Measurements from ENCODE around the gene BRI3BP.
"Not testable (repeated sequence)": the region's sequence is repeated elsewhere in the genome, so short reads cannot be mapped to it uniquely, and the experiment has no call there.

BRI3BP gene

DNA sequence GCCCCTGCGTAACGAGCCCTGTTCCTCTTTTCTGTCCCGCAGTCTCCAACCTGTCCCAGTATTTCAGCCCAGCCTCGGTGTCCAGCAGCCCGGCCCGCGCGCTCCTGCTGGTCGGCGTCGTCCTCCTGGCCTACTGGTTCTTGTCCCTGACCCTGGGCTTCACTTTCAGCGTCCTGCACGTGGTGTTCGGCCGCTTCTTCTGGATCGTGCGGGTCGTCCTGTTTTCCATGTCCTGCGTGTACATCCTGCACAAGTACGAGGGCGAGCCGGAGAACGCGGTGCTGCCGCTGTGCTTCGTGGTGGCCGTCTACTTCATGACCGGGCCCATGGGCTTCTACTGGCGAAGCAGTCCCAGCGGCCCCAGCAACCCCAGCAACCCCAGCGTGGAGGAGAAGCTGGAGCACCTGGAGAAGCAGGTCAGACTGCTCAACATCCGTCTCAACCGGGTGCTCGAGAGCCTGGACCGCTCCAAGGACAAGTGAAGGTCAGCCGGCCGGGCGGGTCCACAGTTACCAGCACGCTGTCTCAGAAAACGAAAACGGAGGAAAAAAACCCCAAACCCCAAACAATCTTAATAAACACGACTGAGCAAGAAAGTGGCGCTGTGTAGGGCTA is 31.6 kb downstream of the BRI3BP start:
- DNase-seq, result no peak

DNA sequence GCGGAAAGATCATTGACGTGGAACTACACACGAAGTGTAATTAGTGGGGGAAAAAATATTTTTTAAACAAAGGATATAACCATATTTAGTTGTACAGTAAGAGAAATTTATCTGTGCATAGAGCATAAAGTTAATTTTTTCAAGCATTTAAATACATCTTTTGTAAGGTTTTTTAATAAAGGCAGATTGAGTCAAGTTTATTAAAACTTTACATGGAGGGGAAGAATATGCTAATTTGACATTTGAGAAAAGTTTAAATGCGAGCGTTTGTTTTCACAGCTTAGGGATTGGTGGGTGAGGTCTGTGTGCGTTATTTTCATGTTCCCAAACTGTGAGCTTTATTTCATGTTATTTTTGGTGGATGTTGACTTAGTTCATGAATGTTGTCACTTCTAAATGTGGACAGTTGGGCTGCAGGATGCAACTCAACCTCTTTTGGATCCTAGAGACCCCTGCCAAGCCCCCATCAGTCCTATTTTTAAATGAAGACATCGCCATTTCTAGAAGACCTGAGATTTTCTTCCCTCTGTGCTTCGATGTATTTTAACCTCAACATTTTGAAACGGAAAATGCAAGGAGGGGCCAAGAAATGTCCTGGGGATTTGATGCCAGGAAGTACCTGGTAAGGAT is 32.3 kb downstream of the BRI3BP start:
- DNase-seq, result no peak

DNA sequence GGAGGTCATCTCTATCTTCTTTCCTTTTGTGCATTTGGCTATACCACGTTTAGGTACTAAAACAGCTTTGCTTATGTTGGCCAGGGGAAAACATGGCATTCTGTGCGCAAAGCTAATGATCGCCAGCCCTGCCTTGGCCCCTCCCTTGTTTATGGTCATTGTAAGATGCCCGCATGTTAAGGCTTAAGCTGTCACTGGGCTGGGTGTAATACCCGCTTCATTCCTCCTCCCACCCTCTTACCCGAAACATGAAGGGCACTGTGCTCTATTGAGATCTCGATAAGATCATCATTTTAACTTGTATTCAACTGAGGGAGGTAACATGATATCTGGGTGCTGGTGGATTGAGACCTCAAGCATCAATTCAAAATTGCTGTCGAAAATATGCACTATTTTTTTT is 34.7 kb downstream of the BRI3BP start:
- no peak for DNase-seq

DNA sequence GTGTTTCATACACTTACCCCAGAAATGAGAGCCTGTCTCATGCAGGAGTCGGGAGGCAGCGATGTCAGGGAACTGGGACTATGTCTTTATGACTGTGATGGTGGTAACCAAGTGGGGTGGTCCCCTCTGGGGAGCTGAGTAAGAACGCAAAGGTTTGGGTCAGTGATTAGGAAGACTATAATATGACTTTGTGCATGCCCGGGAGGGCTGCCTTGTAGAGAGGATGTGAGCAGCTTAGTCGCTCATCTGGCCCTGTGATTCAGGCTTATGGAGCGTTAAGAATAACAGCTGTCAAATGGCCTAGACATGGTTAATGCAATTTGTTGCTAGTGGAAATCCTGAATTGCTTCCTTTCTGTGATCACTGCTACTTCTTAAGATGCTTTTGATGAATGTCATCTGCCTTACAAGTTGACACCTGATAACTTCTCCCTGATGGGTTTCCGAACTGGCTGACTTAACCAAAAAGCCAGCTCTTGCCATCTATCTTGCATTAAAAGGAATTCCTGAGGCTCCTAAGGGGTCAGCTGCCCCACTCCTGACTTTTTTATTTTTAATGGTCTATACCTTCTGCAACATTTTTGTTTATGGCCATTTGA is 36.4 kb downstream of the BRI3BP start:
- no peak for DNase-seq

DNA sequence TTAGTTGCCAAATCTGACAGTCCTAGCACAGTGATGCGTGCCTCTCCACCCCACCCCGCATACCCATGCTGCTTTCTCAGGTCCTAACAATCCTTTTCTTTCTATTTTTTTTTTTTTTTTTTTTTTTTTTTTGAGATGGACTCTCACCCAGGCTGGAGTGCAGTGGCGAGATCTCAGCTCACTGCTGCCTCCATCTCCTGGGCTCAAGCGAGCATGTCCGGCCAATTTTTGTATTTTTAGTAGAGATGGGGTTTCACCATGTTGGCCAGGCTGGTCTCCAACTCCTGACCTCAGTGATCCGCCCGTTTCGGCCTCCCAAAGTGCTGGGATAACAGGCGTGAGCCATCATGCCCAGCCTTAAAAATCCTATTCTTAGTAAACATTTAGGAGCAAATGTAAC is 38.0 kb downstream of the BRI3BP start:
- DNase-seq, result not testable (repeated sequence)

DNA sequence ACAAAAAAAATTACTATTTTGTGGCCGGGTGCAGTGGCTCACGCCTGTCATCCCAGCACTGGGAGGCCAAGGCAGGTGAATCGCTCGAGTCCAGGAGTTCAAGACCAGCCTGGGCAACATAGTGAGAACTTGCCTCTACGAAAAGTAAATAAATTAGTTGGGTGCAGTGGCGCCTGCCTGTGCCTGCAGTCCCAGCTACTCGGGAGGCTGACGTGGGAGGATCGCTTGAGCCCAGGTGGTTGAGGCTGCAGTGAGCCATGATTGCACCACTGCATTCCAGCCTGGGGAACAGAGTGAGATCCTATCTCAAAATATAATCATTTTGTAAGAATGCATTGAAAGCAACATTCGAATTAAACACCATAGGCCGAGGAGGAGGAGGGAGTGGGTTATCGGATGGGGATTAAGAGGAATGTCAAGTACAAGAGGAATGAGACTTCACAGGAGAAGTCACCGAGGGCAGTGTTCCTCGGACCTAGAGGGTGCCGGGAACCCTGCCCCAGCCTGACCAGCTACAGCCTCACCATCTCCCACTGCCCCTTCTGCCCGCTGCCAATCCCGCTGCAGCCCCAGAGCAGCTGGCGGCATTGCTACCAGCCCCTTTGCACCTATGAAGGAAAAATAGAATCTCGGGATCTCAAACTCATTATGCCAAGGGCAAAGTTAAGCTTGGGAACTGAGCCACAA is 39.2 kb downstream of the BRI3BP start:
- no peak for DNase-seq

DNA sequence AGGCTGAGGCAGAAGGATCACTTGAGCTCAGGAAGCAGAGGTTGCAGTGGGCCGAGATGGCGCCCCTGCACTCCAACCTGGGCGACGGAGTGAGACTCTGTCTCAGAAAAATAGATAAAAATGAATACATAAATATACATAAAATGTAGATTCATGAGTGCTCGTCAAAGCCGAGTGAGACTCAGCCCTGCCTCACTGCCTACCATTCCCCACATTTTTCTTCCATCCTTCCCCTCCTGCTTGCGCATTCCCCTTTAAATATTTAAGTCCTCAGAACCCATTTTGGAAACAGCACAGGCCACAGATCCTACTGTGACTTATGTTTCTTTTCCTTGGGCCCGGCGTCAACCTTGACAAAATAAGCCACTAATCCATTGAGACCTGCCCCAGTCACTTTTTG is 39.8 kb downstream of the BRI3BP start:
- DNase-seq, result no peak

DNA sequence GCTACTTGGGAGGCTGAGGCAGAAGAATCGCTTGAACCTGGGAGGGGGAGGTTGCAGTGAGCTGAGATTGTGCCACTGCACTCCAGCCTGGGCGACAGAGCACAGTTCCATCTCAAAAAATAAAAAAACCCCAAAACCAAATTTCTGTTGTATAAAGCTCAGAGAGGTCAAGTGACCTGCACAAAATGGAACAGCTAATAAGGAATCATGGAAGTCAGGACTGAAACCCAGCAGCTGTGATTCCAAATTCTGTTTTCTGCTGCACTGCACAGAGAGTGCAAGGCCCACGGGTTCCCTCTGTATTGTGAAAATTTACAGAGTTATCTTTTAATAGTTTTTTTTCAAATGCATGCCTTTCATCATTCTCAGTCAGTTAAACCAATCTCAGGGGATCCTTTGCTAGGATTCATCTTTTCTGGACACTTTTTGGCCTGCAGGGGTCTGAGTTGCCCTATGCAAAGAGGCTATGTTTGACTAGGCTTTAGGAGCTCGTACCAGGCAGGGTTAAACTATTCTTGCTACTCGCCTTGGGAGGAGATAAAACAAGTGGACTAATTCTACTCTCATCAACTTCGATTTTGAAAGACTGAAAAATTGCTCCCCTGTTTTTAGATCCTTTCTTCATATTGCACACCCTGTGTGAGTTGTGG is 45.7 kb downstream of the BRI3BP start:
- no peak for DNase-seq

DNA sequence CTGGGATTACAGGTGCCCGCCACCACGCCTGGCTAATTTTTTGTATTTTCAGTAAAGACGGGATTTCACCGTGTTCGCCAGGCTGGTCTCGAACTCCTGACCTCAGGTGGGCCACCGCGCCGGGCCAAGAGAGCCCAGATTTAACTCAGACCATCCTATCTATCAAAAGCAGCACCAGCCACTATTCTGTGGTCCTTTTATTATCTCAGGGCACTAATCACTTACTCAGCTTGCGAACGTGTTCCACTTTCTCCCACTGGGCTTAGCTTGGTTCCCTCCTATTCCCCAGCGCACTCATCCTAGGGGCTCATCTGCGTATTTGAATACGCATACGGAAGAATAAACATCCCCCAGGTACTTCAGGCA is 55.6 kb downstream of the BRI3BP start:
- no peak for DNase-seq

DNA sequence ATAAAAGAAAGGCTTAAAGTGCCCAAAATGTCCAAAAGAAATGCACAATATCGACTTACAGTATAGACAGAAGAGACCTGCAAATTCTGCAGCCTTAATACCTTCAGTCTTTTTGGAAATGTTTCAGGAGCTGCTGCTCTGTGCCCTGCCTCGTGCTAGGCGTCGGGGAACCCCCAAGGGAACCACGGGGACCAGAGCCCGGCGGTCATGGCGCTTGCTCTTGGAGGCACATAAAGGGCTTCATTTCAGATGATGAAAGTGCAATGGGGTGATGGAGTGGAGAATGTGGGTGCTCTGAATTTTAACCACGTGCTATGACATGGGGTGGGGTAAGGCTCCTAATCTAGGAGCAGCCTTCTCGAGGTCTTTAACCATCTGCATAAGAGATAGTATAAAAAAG is 57.0 kb downstream of the BRI3BP start:
- no peak for DNase-seq

DNA sequence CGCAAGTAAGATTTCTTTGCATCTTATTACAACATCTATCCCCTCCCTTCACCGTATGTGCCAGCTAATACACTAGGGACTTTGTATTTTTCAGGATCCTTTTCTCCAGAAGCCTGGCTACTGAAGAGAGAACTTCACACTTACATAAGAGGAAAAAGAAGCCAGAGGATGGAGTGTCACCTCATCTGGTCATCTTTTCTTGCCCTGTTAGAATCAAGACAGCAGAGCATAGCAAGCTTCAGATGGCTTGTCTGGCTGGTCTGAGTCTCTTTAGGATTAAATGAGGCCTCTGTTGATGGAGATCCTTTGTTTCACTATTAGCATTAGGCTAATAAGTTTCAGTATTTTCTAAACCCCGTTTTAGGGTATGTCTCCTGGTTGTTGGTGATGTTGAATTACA is 57.4 kb downstream of the BRI3BP start:
- no peak for DNase-seq

DNA sequence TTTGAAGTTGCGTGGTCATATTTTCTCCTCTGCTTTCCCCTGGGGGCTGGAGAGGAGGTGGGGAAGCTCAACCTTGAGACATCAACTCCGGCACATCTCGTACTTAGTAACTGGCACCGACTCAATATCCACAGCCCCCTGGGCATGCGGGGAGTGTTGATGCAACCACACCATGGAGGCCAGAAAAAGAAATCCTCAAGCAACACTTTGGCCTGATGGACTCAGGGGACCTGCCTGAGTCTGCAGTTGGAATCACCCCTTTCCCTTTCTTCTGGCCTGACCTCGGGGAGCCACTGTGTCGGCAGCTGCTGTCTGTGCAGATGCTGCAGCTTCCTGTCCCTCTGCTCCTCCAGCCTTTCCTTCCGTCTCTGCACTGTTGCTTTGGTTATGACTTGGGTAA is 60.4 kb downstream of the BRI3BP start:
- no peak for DNase-seq

DNA sequence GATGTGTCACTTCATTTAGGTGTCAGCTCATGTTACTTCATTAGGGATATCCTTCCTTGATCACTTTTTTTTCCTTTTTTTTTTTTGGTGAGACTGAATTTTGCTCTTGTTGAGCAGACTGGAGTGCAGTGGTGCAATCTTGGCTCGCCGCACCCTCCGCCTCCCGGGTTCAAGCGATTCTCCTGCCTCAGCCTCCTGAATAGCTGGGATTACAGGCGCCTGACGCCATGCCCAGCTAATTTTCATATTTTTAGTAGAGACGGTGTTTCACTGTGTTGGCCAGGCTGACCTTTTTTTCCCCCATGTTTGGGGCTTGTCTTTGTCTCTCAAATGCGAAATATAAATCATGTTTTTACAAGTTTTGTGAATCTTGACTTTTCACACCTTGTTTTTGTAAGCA is 62.1 kb downstream of the BRI3BP start:
- no peak for DNase-seq

DNA sequence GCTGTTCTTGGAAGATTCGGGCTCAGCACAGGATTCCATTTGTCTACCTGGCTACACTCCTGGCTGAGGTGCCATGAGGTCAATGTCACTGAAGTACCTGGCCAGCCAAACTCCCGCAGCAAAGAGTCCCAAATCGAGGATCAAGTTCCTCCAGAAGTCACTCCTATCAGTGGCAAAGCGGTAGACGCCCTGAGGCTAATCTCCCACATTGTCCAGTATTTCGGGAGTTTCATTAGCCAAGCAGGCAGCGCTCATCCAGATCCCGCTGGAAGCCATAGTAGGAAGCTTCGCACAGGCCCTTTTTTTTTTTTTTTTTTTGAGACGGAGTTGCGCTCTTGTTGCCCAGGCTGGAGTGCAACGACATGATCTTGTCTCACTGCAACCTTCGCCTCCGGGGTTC is 62.9 kb downstream of the BRI3BP start:
- DNase-seq, result no peak

DNA sequence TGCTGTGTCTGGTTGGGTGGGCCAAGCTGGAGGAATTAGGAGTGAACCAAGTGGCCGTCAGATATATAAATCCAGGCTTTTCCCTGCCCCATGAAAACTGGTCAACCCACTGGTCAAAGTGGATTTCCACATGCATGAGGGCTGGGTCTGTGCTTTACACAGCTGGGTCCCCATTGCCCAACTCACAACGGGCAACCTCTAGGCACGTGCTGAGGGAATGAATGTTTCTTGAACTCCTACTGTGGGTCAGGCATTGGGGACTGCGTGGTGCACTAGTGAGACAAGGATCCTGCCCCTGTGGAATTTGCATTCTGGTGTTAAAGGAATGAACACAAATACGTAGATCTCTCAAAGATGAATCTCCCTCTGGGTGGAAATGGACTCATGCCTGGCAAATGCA is 64.3 kb downstream of the BRI3BP start:
- DNase-seq, result no peak

DNA sequence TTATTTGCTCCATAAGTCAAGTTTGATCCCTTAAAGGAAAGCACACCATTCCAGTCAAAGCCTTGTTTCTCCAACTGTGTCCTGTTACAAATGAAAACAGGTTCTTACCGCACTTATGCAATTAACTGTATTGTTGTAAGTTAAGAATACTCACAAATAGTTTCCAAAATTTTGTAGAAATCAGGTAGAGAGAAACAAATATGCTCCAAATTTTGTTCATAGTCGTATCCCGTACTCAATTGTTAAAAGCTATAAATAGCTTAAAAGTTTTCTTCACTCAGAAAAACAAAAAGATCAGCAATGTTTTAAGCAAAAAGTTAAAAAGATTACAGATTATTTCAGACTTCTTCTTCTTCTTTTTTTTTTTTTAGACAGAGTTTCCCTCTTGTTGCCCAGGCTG is 67.8 kb downstream of the BRI3BP start:
- DNase-seq, result no peak

DNA sequence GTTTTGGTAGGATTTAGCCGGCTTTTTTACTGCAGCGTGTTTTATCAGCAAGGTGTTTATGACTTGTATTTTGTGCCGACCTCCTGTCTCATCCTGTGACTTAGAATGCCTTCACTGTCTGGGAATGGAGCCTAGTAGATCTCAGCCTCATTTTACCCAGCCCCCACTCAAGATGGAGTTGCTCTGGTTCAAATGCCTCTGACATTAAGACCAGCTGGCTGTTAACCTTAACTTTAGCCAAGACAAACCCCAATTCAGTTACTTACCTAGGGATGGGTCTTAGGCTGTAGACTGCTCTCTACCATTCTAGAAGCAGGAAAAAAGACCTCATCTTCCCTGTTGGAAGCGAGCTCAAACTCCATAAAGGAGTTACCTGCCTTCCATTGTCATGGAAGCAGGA is 70.1 kb downstream of the BRI3BP start:
- DNase-seq, result not testable (repeated sequence)

DNA sequence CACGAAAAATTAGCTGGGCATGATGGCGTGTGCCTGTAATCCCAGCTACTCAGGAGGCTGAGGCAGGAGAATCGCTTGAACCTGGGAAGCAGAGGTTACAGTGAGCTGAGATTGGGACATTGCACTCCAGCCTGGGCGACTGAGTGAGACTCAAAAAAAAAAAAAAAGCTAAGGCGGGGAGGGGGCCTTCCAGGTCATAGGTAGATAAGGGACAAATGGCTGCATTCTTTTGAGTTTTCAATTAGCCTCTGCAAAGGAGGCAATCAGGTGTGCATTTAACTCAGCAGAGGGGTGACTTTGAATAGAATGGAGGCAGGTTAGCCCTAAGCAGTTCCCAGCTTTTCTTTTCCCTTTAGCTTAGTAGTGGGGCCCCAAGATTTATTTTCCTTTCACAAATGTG is 71.0 kb downstream of the BRI3BP start:
- no peak for DNase-seq

DNA sequence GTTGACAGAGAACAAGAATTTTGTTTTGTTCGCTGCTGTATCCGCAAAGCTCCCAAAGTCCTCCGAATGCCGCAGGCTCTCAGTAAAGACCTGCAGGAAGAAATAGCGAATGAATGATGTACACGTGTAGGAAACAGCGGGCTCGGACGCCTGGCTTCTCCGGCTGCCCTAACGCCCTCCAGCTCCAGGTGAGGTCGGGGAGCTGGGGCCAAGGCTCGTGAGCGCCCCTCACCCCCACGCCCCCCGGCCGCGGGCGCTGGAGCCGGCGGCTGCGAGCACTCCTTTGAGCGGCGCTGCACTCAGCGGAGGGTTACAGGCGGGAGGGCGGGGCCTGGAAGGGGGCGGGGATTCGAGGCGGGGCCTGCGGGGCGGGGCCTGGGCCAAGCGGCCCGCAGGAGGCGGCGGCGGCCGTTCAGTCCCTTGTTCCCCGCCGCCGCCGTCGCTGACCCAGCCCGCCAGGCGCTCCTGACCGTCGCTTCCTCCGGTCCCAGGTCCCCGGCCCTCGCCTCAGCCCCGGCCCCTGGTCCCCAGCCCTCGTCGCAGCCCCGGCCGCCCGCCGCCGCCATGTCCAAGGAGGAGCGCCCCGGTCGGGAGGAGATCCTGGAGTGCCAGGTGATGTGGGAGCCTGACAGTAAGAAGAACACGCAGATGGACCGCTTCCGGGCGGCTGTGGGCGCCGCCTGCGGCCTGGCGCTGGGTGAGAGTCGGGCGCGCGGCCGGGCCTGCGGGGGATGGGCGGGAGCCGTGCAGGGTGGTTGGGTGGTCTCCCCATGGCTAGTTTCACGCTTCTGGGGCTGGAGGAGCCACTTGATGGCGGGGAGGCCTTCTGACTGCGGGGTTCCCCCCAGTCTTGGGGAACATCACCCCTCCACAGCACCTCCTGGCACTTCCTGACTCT is 71.8 kb downstream of the BRI3BP start, which contains the start of gene AACS:
AACS (plus strand) TSS at position 415 of the 898 bp plus-strand sequence; CDS start at position 565, 150 bp downstream.
- peak; percentile 71 for DNase-seq

DNA sequence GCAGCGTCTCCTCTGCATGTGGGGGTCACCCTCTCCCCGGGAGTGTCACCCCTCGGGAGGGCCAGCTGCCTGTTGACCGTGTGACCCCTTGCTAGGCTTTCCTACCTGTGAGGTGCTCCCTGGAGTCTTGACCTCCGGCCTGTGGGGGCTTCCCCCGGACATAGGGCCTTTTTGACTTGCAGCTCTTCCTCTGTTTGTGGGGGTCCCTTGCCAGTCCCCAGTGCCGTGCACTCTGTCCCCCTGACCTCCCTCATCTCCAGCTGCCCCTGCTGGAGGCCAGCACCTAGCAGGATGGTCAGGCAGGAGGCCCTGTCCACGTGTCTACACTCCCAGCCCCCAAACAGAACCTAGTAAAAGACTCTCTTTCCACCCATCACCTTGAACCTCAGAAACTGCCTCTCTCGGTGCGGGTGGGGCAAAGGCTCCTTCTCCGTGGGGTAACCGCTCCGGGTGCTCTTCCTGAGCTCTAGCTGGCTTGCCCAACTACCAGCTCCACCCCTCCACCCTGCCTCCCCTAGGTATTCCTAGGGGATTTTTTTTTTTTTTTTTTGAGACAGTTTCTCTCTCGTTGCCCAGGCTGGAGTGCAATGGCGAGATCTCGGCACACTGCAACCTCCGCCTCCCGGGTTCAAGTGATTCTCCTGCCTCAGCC is 72.6 kb downstream of the BRI3BP start:
- DNase-seq, result no peak

DNA sequence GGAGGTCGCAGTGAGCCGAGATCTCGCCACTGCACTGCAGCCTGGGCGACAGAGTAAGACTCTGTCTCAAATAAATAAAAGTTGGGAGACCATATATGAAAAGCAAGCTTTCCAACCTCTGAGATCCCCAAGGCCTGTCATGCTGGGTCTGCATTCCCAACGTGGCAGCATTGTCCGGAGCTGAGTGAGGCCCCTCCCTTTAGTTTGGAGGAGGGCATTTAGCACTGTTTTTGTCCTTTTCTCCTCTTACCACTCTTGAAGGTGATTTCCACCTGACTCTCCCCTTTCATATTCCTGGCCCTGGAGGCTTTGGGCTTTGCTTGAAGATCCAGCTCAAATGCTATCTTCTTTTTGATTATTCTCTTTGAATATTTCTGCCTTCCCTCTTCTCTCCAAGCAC is 74.9 kb downstream of the BRI3BP start:
- no peak for DNase-seq

DNA sequence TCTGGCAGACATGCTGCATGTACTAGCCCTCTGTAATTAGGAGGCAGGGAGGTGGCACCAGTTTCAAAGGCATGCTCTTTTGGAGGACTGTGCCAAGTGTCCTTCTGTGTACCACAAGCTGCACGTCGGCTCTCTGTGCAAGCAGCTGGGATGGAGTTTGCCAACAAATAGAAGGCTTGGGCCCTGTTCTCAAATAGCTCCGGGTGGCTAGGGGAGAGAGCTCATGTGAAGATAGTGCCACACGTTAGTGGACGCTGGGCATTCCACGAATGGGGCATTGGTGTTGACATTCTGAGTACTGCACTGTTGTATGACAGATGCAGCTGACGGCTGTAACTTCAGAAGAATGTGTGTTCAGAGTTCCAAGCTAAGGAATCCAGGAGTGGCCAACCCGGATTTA is 76.2 kb downstream of the BRI3BP start:
- DNase-seq, result no peak
